GM21526 (cell line): ENCODE measurements around the gene OR6C76.
A peak's percentile ranks its signal among the peaks of the same experiment; 100 is the strongest.

ENCODE experiments used
- ATAC-seq: cut with Tn5 transposase; IDR thresholded peaks from one replicate; pipeline ENCODE4 v1.9.1; 2021; ENCODE audit warnings: moderate library complexity; ENCODE audit not compliant: unreplicated experiment, low FRiP score

Gene OR6C76

DNA sequence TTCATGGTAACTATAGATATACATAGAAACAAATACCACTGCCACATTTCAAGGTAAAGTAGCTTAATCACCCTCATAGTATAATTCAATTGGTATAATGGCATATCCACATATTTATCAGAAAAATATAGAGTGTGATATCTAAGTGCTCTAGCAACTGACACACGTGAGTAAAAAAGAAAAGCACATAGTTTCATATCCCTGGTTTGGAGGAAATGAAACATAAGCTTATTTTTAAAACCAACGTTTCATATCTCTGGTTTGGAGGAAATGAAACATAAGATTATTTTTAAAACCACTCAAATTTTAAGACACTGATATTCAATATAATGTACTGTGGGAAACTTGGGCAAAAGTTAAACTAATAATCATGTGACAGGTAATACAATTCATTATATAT lies 41.8 kb downstream of the OR6C76 start:
- ATAC-seq: peak; percentile 87

DNA sequence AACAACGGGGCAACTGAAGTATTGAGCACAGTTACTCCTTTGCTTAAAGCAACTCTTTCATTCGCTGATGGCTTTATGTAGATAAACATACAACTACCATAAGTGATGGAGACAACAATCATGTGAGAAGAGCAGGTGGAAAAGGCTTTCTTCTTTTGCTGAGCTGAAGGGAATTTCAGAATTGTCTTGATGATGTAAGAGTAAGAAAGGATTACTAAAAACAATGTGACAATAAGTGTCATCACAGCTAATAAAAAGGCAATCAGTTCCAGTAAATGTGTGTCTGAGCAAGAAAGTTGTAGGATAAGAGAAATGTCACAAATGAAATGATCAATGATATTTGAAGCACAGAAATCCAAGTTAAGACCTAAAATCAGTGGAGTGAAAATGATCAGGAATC lies 43.2 kb downstream of the OR6C76 start:
- no peak for ATAC-seq

DNA sequence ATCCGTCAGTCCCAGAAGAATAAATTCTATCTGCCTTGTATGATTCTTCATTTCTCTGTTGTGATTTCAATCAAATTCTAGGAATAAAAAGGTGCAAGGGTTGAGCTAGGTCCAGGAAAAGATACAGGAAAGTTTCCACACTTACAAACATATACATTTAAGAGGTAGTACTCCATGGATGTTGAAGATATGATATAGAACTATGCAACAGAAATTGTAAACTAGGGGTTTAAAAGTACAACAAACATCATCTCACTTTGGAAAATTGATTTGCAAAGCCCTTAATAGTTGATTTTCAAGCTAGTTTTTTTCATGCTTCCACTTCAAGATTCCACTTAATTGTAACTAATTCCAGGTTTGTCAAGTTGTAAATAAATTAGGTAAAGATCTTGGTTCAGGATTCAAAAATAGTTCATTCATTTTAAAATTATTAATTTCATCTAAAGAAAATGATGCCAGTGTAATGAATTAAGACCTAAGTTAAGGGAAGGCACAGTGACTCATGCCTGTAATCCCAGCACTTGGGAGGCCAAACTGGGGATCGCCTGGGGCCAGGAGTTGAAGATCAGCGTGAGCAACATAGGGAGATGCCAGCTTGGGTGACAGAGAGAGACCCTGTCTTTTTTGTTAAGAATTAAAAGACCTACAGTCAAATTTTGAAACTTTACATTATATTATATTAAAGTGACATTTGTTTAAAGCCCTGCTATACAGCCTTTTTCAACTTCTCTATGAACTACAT lies 44.2 kb downstream of the OR6C76 start, which contains the start of gene OR6C70:
Gene OR6C70 (minus strand): TSS at position 51 of the 742 bp plus-strand sequence. CDS start 0 bp downstream, at position 51.
- ATAC-seq: no peak

DNA sequence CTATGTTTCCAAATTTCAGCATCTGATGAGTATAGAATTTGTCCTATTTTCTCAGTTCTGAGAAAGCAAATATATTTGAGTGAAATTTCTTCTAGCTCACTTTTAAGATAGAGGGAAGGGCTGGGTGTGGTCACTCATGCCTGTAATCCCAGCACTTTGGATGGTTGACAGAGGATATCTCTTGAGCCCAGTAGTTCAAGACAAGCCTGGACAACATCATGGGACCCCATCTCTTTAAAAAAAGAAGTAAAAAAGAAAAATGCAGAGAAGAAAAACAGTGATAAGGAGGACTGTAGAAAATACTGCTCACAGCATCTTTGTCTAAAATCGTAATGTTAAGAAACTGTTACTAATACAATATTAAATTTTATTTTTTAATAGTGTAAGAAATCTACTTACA lies 46.2 kb downstream of the OR6C76 start:
- ATAC-seq: no peak
